IPS DF 6.9 (cell line): ENCODE results near the gene GP1BB.

Experiments
- DNase-seq: peaks from one replicate; pipeline ENCODE4 v3.0.0-alpha.2; 2013; ENCODE audit warnings: low read depth, low spot score
- H3K27ac ChIP-seq: one replicate; pipeline ENCODE4 v1.5.1; 2013; ENCODE audit warnings: low read length, control low read depth
- H3K27me3 ChIP-seq: 2 replicates; pipeline ENCODE4 v1.6.1; 2013; ENCODE audit warnings: mild to moderate bottlenecking, low read length; ENCODE audit not compliant: control insufficient read depth, insufficient read depth
- H3K36me3 ChIP-seq: 2 replicates; pipeline ENCODE4 v1.6.1; 2013; ENCODE audit warnings: low read length; ENCODE audit not compliant: control insufficient read depth, insufficient read depth
- H3K4me1 ChIP-seq: 2 replicates; pipeline ENCODE4 v1.6.1; 2013; ENCODE audit warnings: low read length; ENCODE audit not compliant: control insufficient read depth, insufficient read depth
- H3K4me3 ChIP-seq: 2 replicates; pipeline ENCODE4 v1.5.1; 2013; ENCODE audit warnings: mild to moderate bottlenecking, low read length
- H3K9me3 ChIP-seq: 2 replicates; pipeline ENCODE4 v1.6.1; 2013; ENCODE audit warnings: low read length, inconsistent platforms; ENCODE audit not compliant: control insufficient read depth, insufficient read depth
- WGBS: extraction: QIAGEN DNeasy Blood & Tissue Kit; methylation state at CpG from one replicate; pipeline ENCODE4 v1.1.7; 2013; ENCODE audit warnings: mixed read lengths, missing lambda C conversion rate; ENCODE audit not compliant: insufficient read length, insufficient coverage; 5-methylcytosine and 5-hydroxymethylcytosine counted together

Gene GP1BB

DNA sequence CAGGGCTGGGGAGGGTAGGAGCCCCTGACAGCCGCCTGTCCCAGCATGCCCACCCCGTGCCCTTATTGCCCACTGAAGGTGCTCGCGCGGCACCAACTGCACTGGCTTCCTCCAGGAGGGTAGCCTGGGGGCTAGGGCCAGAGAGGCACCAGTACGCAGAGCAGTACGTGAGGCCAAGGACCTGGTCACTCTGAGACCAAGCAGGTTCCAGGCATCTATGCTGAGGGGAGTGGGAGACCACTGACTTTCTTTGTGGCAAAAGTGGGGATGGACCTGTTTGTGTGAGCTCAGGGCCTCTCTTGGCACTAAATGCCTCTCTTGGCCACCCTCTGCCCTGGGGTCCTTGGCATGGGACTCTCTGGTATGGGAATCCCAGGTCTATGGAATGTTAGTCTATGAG is 10.8 kb downstream of the GP1BB start:
- Histone ChIP-seq H3K27ac (no peak overlapping the region), H3K4me3 (no peak overlapping the region), H3K27me3 (no peaks in the 10 kb centered on the region), H3K4me1 (no peaks in the 10 kb centered on the region; the same call in 1 of the 2 replicates), H3K36me3 (no peaks in the 10 kb centered on the region), H3K9me3 (no peaks in the 10 kb centered on the region)
- DNase-seq: no peak
- WGBS: no CpG with 5 or more reads among the region's 7 CpGs

DNA sequence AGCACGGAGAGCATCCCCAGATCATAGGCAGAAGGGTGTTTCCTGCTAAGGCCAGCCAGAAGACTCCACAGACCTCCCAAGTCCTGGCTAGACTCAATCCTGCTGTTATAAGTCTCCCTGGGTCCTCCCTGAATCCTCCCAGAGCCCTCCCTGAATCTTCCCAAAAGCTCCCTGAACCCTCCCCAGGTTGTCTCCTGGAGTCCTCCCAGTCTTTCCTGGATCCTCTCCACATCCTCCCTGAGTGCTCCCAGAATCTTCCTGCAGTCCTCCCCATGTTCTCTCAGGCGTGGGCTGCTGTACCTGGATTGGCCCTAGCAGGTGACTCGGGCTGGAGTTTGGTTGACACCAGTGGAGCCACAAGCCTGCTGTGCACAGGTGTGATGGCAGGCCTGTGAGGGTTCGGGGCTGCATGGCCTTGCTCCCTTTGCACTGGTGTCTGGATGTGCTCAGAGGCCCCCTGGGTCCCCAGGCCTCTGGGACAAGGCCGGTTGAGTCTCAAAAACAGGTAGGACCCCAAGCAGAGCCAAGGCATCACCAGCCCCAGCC is 11.6 kb downstream of the GP1BB start:
- H3K27ac ChIP-seq: no peak overlapping the region
- H3K4me3 ChIP-seq: no peak overlapping the region
- H3K9me3 ChIP-seq: no peaks in the 10 kb centered on the region
- DNase-seq: no peak
- no peaks in the 10 kb centered on the region; the same call in 1 of the 2 replicates for H3K4me1 ChIP-seq
- no peaks in the 10 kb centered on the region for H3K36me3 ChIP-seq
- WGBS: no CpG with 5 or more reads among the region's 5 CpGs
- H3K27me3 ChIP-seq: no peaks in the 10 kb centered on the region

DNA sequence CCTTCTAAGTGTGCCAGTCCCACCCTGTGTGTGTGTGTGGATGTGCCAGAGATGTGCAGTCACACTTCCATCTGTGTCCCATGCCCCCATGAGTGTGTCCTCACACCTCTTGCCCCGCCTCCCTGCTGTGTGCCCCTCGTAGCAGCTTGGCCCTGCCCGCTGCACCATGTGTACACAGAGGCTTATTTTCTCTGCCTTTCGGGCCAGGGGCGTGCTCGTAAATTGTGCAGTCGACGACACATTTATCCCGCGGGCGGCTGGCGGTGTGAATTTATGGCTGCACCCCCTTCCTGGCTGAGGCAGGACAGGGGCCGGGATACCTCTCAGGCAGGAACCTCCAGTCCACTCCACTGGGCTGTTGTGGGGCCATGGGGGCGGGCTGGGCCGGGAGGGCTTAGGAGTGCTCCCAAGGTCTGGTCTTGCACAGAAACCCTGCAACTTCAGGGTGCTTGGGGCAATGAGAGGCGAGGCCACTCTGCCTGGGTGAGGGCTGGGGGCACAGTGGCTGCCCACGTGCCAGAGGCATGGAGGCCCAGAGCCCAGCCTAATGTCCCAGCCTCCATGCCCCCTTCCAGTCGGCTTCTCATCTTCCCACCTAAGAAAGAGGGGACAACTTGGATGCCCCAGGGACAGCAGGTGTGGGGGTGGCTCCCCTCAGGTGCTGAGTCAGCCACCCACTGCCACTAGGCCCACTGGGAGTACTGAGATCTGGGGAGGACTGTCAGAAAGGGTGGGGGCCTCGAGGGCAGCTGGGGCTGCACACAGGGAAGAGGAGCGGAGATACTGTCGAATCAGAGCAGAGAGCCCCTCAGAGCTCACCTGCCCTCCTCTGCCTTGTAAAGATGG is 12.5 kb downstream of the GP1BB start:
- no peak for DNase-seq
- no peaks in the 10 kb centered on the region for H3K27me3 ChIP-seq

DNA sequence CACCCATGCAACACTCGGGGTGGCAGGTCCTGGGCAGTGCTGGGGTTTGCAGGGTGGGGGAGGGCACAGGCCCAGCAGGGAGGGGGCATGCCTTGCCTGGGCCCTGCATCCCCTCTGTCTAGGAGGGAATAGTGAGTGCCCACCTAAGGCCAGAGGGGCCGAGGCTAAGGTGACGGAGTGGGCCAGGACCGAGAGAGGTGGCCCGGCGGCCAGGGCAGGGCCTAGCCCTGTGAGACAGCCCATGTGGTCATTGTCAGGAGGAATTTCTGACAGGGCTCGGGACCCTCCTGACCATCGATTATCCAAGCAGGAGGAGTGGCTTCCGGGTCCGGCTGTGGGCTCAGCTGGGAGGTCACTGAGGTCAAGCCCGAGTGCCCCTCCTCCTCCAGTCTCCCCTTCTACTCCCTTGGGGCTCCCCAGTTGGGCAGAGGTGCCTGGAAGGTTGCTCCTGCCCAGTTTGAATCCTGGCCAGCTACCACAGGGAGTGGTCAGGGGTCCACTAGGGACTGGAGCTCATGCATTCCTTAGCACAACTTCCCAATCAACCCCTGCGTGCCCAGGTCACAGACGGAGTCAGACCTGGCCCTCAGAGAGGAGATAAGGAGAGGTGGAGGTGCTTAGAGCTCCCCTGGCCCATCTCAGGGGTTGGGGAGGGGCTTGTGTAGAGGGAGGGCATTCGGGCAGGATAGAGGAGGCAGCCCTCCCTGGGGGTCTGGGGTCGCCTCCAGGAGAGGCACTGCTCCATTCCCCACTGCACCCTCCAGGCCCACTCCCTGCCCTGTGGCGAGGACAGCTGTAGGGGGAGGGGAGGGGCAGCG is 14.7 kb downstream of the GP1BB start:
- H3K27me3 ChIP-seq: no peaks in the 10 kb centered on the region
- H3K27ac ChIP-seq: no peak overlapping the region
- H3K9me3 ChIP-seq: no peaks in the 10 kb centered on the region
- DNase-seq: no peak
- H3K36me3 ChIP-seq: no peaks in the 10 kb centered on the region
- no peaks in the 10 kb centered on the region for H3K4me1 ChIP-seq
- no peak overlapping the region for H3K4me3 ChIP-seq
- no CpG with 5 or more reads among the region's 17 CpGs for WGBS

More for the DNA sequence above, 12.5 kb downstream of the GP1BB start:
- Histone ChIP-seq H3K4me3 (no peak overlapping the region), H3K36me3 (no peaks in the 10 kb centered on the region), H3K9me3 (no peaks in the 10 kb centered on the region), H3K27ac (no peak overlapping the region), H3K4me1 (no peaks in the 10 kb centered on the region; the same call in 1 of the 2 replicates)
- WGBS: no CpG with 5 or more reads among the region's 21 CpGs

DNA sequence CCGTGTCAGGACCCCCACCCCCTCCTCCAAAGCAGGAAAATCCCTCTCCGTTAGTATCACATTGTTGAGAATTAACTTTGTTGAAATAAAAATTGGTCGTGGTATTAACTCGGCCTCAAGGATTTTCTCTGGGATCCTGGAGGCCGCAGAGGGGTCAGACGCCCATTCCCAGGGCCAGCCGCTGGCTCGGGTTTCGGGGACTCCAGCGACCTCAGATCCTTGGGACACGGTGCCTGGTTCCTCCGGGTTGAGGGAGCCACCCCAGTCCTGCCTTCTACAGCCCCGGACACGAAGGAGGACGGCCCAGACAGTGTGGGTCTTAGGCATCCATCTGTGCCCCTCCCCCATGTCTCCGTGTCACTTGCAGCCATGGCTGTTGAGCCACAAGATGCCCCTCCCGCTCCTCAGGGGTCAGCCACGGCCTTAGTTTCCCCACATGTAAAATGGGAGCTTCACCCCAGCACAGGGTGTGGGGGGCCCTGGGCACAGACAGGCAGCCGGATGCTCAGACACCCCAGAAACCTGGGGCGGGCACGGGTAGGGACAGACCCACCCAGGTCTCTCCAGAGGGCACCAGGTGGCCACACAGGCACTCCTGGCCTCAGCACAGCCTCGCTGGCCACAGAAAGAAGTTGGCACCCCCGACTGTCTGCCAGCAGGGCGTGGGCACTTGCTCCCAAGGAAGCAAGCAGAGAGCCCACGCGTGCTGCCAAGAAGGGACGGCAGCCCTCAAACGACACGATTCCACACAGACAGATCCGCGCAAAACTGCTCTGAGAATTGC is 15.5 kb downstream of the GP1BB start:
- no peaks in the 10 kb centered on the region for H3K9me3 ChIP-seq
- H3K4me3 ChIP-seq: no peak overlapping the region
- DNase-seq: no peak
- no peak overlapping the region for H3K27ac ChIP-seq
- H3K4me1 ChIP-seq: no peaks in the 10 kb centered on the region
- H3K27me3 ChIP-seq: no peaks in the 10 kb centered on the region
- no peaks in the 10 kb centered on the region for H3K36me3 ChIP-seq
- WGBS: no CpG with 5 or more reads among the region's 31 CpGs

DNA sequence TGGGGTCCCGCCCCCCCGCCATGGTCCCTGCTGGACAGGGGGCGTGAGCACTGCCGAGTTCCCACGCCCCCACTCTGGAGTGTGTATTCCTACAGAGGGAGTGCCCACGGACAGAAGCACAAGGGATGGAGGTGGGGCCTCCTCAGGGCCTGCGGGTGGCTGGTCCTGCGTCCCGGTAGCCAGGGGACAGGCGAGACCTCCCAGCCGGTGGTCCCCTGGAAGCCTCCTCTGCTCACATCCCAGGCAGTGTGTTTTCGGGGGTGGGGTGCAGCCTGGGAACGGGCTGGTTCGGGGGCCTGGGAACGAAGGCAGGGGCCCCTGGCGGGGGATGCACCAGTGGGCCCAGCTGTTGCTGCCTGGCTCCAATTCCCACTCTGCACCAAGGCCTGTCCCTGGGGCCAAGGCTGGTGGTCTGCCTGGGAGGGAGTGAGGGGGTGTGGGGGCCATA is 16.1 kb downstream of the GP1BB start:
- Histone ChIP-seq H3K9me3 (no peaks in the 10 kb centered on the region), H3K36me3 (no peaks in the 10 kb centered on the region), H3K4me1 (no peaks in the 10 kb centered on the region), H3K27ac (no peak overlapping the region), H3K4me3 (no peak overlapping the region), H3K27me3 (no peaks in the 10 kb centered on the region)
- no CpG with 5 or more reads among the region's 16 CpGs for WGBS
- DNase-seq: no peak

DNA sequence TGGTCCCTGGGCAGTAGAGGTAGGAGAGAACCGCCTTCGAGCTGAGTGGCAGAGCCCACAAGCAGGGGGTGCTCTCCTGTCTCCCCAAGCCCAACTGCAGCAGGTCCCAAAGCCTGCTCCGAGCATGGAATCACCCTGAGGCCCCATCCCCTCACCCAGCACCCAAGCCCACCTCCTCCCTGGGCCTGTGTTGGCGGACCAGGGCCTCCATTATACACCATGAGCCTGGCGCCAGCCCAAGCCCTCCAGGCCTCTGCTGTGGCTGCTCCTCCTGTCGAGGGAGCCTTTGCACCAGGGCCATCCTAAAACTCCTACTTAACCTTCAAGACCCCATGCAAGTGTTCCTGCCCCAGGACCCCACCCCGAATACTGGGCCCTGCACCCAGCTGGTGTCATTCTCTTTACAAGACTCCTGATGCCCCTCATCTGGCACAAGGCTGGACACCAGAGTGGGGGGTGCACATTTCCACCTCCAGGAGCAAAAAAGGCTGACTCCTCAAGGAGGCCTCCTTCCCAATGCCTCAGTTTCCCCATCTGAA is 16.6 kb downstream of the GP1BB start:
- Histone ChIP-seq H3K4me1 (no peaks in the 10 kb centered on the region), H3K36me3 (no peaks in the 10 kb centered on the region), H3K9me3 (no peaks in the 10 kb centered on the region), H3K27ac (no peak overlapping the region), H3K4me3 (no peak overlapping the region), H3K27me3 (no peaks in the 10 kb centered on the region)
- DNase-seq: no peak
- no CpG with 5 or more reads among the region's 7 CpGs for WGBS

DNA sequence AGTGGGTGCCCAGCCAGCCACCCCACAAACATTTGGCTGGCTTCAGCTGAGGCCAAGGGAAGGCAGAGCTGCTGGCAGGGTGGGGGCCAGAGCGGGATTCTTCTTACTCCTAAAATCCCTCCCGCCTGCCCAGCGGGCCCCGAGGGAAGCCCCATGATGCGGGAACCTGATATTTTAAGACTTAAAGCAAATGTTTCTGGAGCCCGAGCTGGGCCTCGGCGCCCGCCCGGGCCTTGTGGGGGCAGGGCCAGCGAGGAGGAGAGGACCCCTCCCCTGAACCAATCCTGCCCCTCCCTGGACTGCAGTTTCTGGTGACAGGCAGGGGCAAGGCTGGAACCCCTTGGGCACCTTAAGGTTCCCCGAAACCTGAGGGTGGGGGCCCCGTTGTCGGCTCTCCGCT is 17.2 kb downstream of the GP1BB start:
- Histone ChIP-seq H3K4me3 (no peak overlapping the region), H3K36me3 (no peaks in the 10 kb centered on the region), H3K27ac (no peak overlapping the region), H3K4me1 (no peaks in the 10 kb centered on the region; the same call in 1 of the 2 replicates), H3K27me3 (no peaks in the 10 kb centered on the region), H3K9me3 (no peaks in the 10 kb centered on the region)
- no CpG with 5 or more reads among the region's 15 CpGs for WGBS
- no peak for DNase-seq

DNA sequence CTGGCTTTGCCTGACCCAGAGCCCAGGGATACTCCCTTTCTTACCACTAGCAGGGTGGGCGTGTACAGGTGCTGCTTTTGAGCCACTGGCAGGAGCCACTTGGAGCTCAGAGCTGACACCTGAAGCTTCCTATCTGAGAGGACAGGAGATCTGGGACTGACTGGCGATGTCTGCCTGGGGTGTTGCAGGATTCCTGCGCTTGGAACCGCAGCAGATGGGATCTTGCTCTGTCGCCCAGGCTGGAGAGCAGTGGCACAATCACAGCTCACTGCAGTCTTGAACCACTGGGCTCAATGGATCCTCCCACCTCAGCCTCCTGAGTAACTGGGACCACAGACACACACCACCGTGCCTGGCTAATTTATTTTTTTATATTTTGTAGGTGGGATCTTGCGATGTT is 17.7 kb downstream of the GP1BB start:
- no peaks in the 10 kb centered on the region for H3K36me3 ChIP-seq
- H3K27me3 ChIP-seq: no peaks in the 10 kb centered on the region
- H3K4me3 ChIP-seq: no peak overlapping the region
- no CpG with 5 or more reads among the region's 7 CpGs for WGBS
- DNase-seq: no peak
- H3K4me1 ChIP-seq: peaks cover 1% of the 10 kb centered on the region; the same call in 1 of the 2 replicates
- H3K9me3 ChIP-seq: no peaks in the 10 kb centered on the region
- no peak overlapping the region for H3K27ac ChIP-seq
